ENCODE measurements around the gene TNFAIP2. TPM values are rescaled to one million over a fixed set of nuclear protein-coding genes. Genes with fewer than 3 reads are reported as not detected.

Gene TNFAIP2
- total RNA-seq, 1 experiment from 2014 or later, result 87.3 TPM

DNA sequence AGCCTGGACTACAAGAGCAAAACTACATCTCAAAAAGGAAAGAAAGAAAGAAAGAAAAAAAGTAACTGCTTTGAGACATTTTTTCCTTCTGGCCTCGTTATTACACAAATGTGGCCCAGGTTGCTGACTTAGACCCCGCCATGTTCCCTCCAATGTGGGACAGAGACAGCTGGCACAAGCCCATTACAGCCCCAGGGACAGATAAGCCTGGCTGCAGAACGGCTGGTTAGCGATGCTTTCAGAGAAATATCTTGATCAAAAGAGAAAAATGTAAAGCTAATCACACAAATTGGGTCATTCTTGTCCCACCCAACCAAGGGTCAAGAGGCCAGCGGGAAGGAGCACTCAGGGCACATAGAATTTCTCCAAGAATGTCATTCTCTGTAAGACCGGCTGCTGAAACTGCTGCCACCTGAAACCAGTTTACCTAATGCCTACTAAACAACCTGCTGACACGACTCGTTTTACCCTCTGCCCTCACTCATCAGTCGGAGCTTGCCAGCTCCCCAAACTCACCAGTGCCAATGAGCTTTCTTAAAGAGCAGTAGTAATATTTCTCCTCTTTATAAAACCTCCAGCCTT is 63.1 kb downstream of the TNFAIP2 start:
- POLR2A ChIA-PET (ENCODE audit: unreplicated experiment), result no interaction called here
- H3K27me3 ChIP-seq (ENCODE audit: low read length), result no peaks in the 10 kb centered on the region
- no peak overlapping the region for H3K9ac ChIP-seq (ENCODE audit: low read length)
- no peaks in the 10 kb centered on the region for H3K79me2 ChIP-seq (ENCODE audit: low read length)
- no peak overlapping the region for H2AFZ ChIP-seq (ENCODE audit: low read length)
- BruUV-seq (replicated peaks), result no TSS peak
- no peaks in the 10 kb centered on the region for H3K36me3 ChIP-seq (ENCODE audit: low read depth, low read length)
- no peaks in the 10 kb centered on the region for H4K20me1 ChIP-seq (ENCODE audit: low read length)
- H3K4me2 ChIP-seq (ENCODE audit: low read length), result no peak overlapping the region
- no peak overlapping the region for H3K4me3 ChIP-seq (ENCODE audit: low read length)
- TF ChIP-seq CTCF (conservative IDR thresholded peaks at IDR 0.05; ENCODE audit: low read depth, low read length) (no peak), EZH2phosphoT487 (IDR thresholded peaks at IDR 0.05; ENCODE audit: borderline replicate concordance, low read length) (no peak), EZH2 (IDR thresholded peaks at IDR 0.05; ENCODE audit: low read length, unreplicated experiment) (no peak)
- no peaks in the 10 kb centered on the region for H3K9me2 ChIP-seq (replicated peaks; ENCODE audit: low read length)
- no peaks in the 10 kb centered on the region for H3K9me3 ChIP-seq (ENCODE audit: low read length)
- DNase-seq (no peak), ATAC-seq (no peak)
- no peaks in the 10 kb centered on the region for H3K4me1 ChIP-seq (ENCODE audit: insufficient read depth, low read length)
- intact Hi-C loops (cut with micrococcal nuclease), result loop anchor here (5.0 kb wide), 2 partner anchors 44 to 106 kb away; no protein-coding TSS in a partner anchor
- CTCF ChIA-PET, result interaction anchor here (0.6 kb wide), 1 partner anchor 80 kb away, joined by 4 read pairs; no protein-coding TSS in a partner anchor
- H3K27ac ChIP-seq (ENCODE audit: low read length), result no peak overlapping the region
- H3F3A ChIP-seq (ENCODE audit: low read length, unreplicated experiment), result no peaks in the 10 kb centered on the region

Other genes starting within 250 kb of the TNFAIP2 start
- 0.17 TPM in 1 of 2 replicates, not detected in the other for gene AMN, start 200.8 kb upstream of the TNFAIP2 start, total RNA-seq (2014; rRNA removed)
- gene CDC42BPB, start 65.9 kb upstream of the TNFAIP2 start, total RNA-seq (2014; rRNA removed), result 73.0 and 89.2 TPM in 2 replicates
- not detected in 2 replicates for gene LBHD2, start 39.3 kb upstream of the TNFAIP2 start, total RNA-seq (2014; rRNA removed)
- gene EXOC3L4, start 28.7 kb upstream of the TNFAIP2 start, total RNA-seq (2014; rRNA removed), result 1.4 and 2.0 TPM in 2 replicates
- gene EIF5, start 210.8 kb downstream of the TNFAIP2 start, total RNA-seq (2014; rRNA removed), result 198 and 216 TPM in 2 replicates

All from PC-3 (cell line).